ENCODE measurements around the gene PLSCR5. TPM values are rescaled to one million over a fixed set of nuclear protein-coding genes. Genes with fewer than 3 reads are reported as not detected.

The PLSCR5 gene
- total and polyA plus RNA-seq, 2 experiments from 2014 or later: not detected

DNA sequence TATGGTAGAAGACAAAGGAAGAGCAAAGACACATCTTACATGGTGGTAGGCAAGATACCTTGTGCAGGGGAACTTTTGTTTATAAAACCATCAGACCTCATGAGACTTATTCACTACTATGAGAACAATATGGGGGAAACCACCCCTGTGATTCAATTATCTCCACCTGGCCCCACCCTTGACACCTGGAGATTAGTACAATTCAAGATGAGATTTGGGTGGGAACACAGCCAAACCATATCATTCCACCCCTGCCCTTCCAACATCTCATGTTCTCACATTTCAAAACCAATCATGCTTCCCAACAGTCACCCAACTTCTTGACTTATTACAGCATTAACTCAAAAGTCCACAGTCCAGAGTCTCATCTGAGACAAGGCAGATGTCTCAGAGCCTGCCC, 39.0 kb downstream of the PLSCR5 start:
- H2AFZ ChIP-seq: 0 out of 2 replicates have a peak overlapping the region, but pooled peaks have one; percentile 10
- H3K9me3 Mint-ChIP-seq: peaks cover 11% of the 10 kb centered on the region; the same call in 2 of the 3 replicates
- no peak overlapping the region for H3K27ac ChIP-seq (ENCODE audit: low read depth)
- H3K4me1 ChIP-seq (ENCODE audit: insufficient read depth): peaks cover 8% of the 10 kb centered on the region
- peaks cover 22% of the 10 kb centered on the region; the same call in 1 of the 2 replicates for H3K9me2 ChIP-seq (ENCODE audit: insufficient read depth)
- no peak overlapping the region for H3K4me2 ChIP-seq
- ATAC-seq (no peak), DNase-seq (ENCODE audit: low spot score) (no peak)
- no peak for TF ChIP-seq EZH2phosphoT487 (IDR thresholded peaks at IDR 0.05; ENCODE audit: unreplicated experiment)
- TF ChIP-seq NANOG (IDR thresholded peaks at IDR 0.05; ENCODE audit: borderline replicate concordance): no peak
- no peak for TF ChIP-seq REST (IDR thresholded peaks at IDR 0.05; ENCODE audit: unreplicated experiment)
- TF ChIP-seq CTCF (conservative IDR thresholded peaks at IDR 0.05; ENCODE audit: low read depth in 2 of 2): no peak
- TF ChIP-seq JUNB (IDR thresholded peaks at IDR 0.05; ENCODE audit: unreplicated experiment): no peak
- TF ChIP-seq, protein P1, sequence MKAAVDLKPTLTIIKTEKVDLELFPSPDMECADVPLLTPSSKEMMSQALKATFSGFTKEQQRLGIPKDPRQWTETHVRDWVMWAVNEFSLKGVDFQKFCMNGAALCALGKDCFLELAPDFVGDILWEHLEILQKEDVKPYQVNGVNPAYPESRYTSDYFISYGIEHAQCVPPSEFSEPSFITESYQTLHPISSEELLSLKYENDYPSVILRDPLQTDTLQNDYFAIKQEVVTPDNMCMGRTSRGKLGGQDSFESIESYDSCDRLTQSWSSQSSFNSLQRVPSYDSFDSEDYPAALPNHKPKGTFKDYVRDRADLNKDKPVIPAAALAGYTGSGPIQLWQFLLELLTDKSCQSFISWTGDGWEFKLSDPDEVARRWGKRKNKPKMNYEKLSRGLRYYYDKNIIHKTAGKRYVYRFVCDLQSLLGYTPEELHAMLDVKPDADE (IDR thresholded peaks at IDR 0.05): no peak
- no peak for TF ChIP-seq CREB1 (CRISPR knock-in tag; IDR thresholded peaks at IDR 0.05; ENCODE audit: low read depth)
- TF ChIP-seq POLR2AphosphoS5 (IDR thresholded peaks at IDR 0.05; ENCODE audit: low read depth): no peak
- no peak for TF ChIP-seq ZNF331 (CRISPR knock-in tag; IDR thresholded peaks at IDR 0.05; ENCODE audit: low read depth)
- no peak for TF ChIP-seq STAT1 (IDR thresholded peaks at IDR 0.05; ENCODE audit: unreplicated experiment)
- no peak for TF ChIP-seq ZNF462 (CRISPR knock-in tag; IDR thresholded peaks at IDR 0.05)
- TF ChIP-seq EZH2 (IDR thresholded peaks at IDR 0.05; ENCODE audit: low read depth, unreplicated experiment): no peak
- TF ChIP-seq ZNF114 (CRISPR knock-in tag; IDR thresholded peaks at IDR 0.05): no peak
- H3K4me1 Mint-ChIP-seq: peaks cover 10% of the 10 kb centered on the region
- no peak overlapping the region for H3K4me3 ChIP-seq
- H4K20me1 ChIP-seq (replicated peaks; ENCODE audit: insufficient read depth): no peaks in the 10 kb centered on the region
- no peaks in the 10 kb centered on the region for H3K36me3 ChIP-seq (ENCODE audit: insufficient read depth)
- no peaks in the 10 kb centered on the region for H3K27me3 ChIP-seq (ENCODE audit: insufficient read depth)
- peaks cover 17% of the 10 kb centered on the region; the same call in 2 of the 3 replicates for H3K36me3 Mint-ChIP-seq (ENCODE audit: low read depth)
- no peak overlapping the region for H3K4me3 Mint-ChIP-seq
- H3F3A ChIP-seq (replicated peaks; ENCODE audit: low read depth): no peaks in the 10 kb centered on the region
- H3K27ac Mint-ChIP-seq: no peak overlapping the region
- H3K79me2 ChIP-seq (replicated peaks; ENCODE audit: insufficient read depth): no peaks in the 10 kb centered on the region
- peaks cover 5% of the 10 kb centered on the region for H3K27me3 Mint-ChIP-seq (ENCODE audit: insufficient read depth, low read depth, poor library complexity)

Data from GM23338 (cell line).